Kidney (tissue), 14 donors: ENCODE measurements around the gene SPACA7. TPM values are rescaled to one million over a fixed set of nuclear protein-coding genes. Genes with fewer than 3 reads are reported as not detected.

Source experiments
- DNase-seq, 5 donors: peaks; one replicate each; pipeline ENCODE4 v3.0.0-alpha.2; 2013 to 2020
- FAIRE-seq: peaks from 2 replicates; lab custom pipeline; 2012; peaks lifted over from hg19 to GRCh38; lab: Jason Lieb, UNC
- H3K27ac ChIP-seq, 2 donors: one replicate each; pipeline ENCODE4 v1.7.0; 2013; ENCODE audit warnings: low read depth in 2 of 2, low read length in 2 of 2, inconsistent platforms in 1 of 2
- H3K27me3 ChIP-seq: one replicate; pipeline ENCODE4 v1.7.1; 2013; ENCODE audit warnings: low read length, inconsistent platforms; ENCODE audit not compliant: control insufficient read depth, insufficient read depth
- H3K36me3 ChIP-seq, 3 donors: one replicate each; pipeline versions ENCODE4 v1.7.0 to v1.7.1; 2013; ENCODE audit warnings: low read length in 3 of 3, control low read depth in 1 of 3, inconsistent platforms in 1 of 3; ENCODE audit not compliant: insufficient read depth in 3 of 3, control insufficient read depth in 2 of 3
- H3K4me1 ChIP-seq, 3 donors: one replicate each; pipeline versions ENCODE4 v1.7.0 to v1.7.1; 2013; ENCODE audit warnings: low read length in 3 of 3, inconsistent platforms in 1 of 3, low read depth in 1 of 3; ENCODE audit not compliant: control insufficient read depth in 2 of 3, insufficient read depth in 2 of 3
- H3K4me3 ChIP-seq, 3 donors: one replicate each; pipeline versions ENCODE4 v1.7.0 to v1.8.1; 2013; ENCODE audit warnings: low read length in 3 of 3, control low read depth in 1 of 3, inconsistent platforms in 1 of 3
- H3K9ac ChIP-seq, 3 donors: one replicate each; pipeline versions ENCODE4 v1.7.0 to v1.7.1; 2013; ENCODE audit warnings: low read length in 3 of 3, control low read depth in 1 of 3, inconsistent platforms in 1 of 3
- H3K9me3 ChIP-seq, 3 donors: one replicate each; pipeline versions ENCODE4 v1.7.0 to v1.7.1; 2013; ENCODE audit warnings: low read length in 3 of 3, control low read depth in 1 of 3, inconsistent platforms in 1 of 3; ENCODE audit not compliant: control insufficient read depth in 2 of 3, insufficient read depth in 1 of 3
- intact Hi-C: fragments of 100-400 bp; cut with DNase I; formaldehyde crosslinking; loops from one replicate; pipeline ENCODE4 v1.11.1; 2022
- polyA plus RNA-seq: library from polyadenylated mRNA; stranded (reverse); fragments of 350-450 nt; fragmentation: Illumina TruSeq; extraction: RNeasy Lipid Tissue Mini Kit (QIAGEN cat#74804); gene quantifications from one replicate; pipeline ENCODE4 v1.2.3, GENCODE V29; 2014; ENCODE audit warnings: low read depth, low replicate concordance; ENCODE audit not compliant: insufficient read depth
- total RNA-seq: library from RNA; stranded (reverse); fragmentation: NEBNext Ultra II Directional; extraction: Animal tissue kit (Norgen Biotek cat#: 25700); gene quantifications from one replicate; pipeline ENCODE4 v1.2.1, GENCODE V29; 2021
- TF ChIP-seq, protein P1 (sequence below): IDR thresholded peaks from 3 replicates; pipeline ENCODE4 v1.5.1; 2012; ENCODE audit warnings: mild to moderate bottlenecking, moderate library complexity, borderline replicate concordance; ENCODE audit not compliant: insufficient read depth; ENCODE audit errors: extremely low read depth
- donor health status: control.
- donor health status: control.
- donor health status: control.
- donor health status: control.
- donor health status: control.
- donor health status: DM: yes; HTN: yes; CAD: no.
- donor health status: Normal renal cell carcinoma (clear cell type).

SPACA7 gene
- total and polyA plus RNA-seq, 2 donors from 2014 or later, result not detected

GRCh38 chr13:112370311-112370710 lies 5.8 kb upstream of the SPACA7 start:
- H3K4me3 ChIP-seq, result no peak overlapping the region
- no peak overlapping the region for H3K27ac ChIP-seq
- FAIRE-seq (no peak), DNase-seq (no peak)
- H3K4me1 ChIP-seq, result no peaks in the 10 kb centered on the region
- H3K27me3 ChIP-seq, result no peaks in the 10 kb centered on the region
- TF ChIP-seq, protein P1, sequence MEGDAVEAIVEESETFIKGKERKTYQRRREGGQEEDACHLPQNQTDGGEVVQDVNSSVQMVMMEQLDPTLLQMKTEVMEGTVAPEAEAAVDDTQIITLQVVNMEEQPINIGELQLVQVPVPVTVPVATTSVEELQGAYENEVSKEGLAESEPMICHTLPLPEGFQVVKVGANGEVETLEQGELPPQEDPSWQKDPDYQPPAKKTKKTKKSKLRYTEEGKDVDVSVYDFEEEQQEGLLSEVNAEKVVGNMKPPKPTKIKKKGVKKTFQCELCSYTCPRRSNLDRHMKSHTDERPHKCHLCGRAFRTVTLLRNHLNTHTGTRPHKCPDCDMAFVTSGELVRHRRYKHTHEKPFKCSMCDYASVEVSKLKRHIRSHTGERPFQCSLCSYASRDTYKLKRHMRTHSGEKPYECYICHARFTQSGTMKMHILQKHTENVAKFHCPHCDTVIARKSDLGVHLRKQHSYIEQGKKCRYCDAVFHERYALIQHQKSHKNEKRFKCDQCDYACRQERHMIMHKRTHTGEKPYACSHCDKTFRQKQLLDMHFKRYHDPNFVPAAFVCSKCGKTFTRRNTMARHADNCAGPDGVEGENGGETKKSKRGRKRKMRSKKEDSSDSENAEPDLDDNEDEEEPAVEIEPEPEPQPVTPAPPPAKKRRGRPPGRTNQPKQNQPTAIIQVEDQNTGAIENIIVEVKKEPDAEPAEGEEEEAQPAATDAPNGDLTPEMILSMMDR, result no peak
- H3K9ac ChIP-seq, result no peak overlapping the region
- H3K9me3 ChIP-seq, result peaks cover 0 to 5% (median 2%) of the 10 kb centered on the region in 3 donors
- H3K36me3 ChIP-seq, result no peaks in the 10 kb centered on the region
- intact Hi-C loops, result no loop called here

GRCh38 chr13:112374271-112374670 lies 1.9 kb upstream of the SPACA7 start:
- Histone ChIP-seq H3K4me3 (no peak overlapping the region), H3K27ac (no peak overlapping the region), H3K27me3 (no peaks in the 10 kb centered on the region), H3K9ac (no peak overlapping the region), H3K9me3 (no peaks in the 10 kb centered on the region), H3K36me3 (no peaks in the 10 kb centered on the region), H3K4me1 (no peaks in the 10 kb centered on the region)
- intact Hi-C loops, result no loop called here
- TF ChIP-seq, protein P1, result no peak
- FAIRE-seq (no peak), DNase-seq (no peak)

- intact Hi-C loops, result no loop called here
These were observed 15.6 kb downstream of the SPACA7 start for GRCh38 chr13:112391746-112392145.

More at GRCh38 chr13:112391746-112392145, 15.6 kb downstream of the SPACA7 start:
- DNase-seq (no peak), FAIRE-seq (no peak)
- H3K9ac ChIP-seq, result no peak overlapping the region
- H3K27ac ChIP-seq, result no peak overlapping the region
- no peak overlapping the region for H3K4me3 ChIP-seq
- H3K9me3 ChIP-seq, result peaks cover 0 to 3% (median 0%) of the 10 kb centered on the region in 3 donors
- no peaks in the 10 kb centered on the region for H3K4me1 ChIP-seq
- H3K27me3 ChIP-seq, result no peaks in the 10 kb centered on the region
- TF ChIP-seq, protein P1, result no peak
- H3K36me3 ChIP-seq, result no peaks in the 10 kb centered on the region
